ENCODE measurements around the gene PRELID3B. TPM values are rescaled to one million over a fixed set of nuclear protein-coding genes. Genes with fewer than 3 reads are reported as not detected.

Gene PRELID3B
- total RNA-seq (2021; ENCODE audit: unreplicated experiment) (129 TPM), Bru-seq, nascent RNA (percentile 96 among the genes with signal in this experiment), BruChase-seq, experiment 1, labeled RNA remaining after a 6-hour chase (percentile 99 among the genes with signal in this experiment), BruChase-seq, experiment 2, labeled RNA remaining after a 2-hour chase (percentile 97 among the genes with signal in this experiment)
- polyA plus RNA-seq (2012): 110 and 112 TPM in 2 replicates
- long read RNA-seq, transcript PRELID3B-202 (5 exons, 943 nt): minor isoform, 25 of 361 reads
- long read RNA-seq, transcript PRELID3B-201 (6 exons, 2,626 nt): major isoform, 309 of 361 reads
- long read RNA-seq, partial matches to known transcripts: 6 of 361 reads
- long read RNA-seq, other reads (novel, unspliced or antisense): 16 of 361 reads

- BruUV-seq (replicated peaks): no TSS peak
- peak within 1 kb of the TSS; percentile 25 for H2AFZ ChIP-seq (ENCODE audit: low read depth, low read length, poor library complexity, severe bottlenecking)
- peaks cover 10 to 26% of the 10 kb centered on the region in 2 experiments for H3K36me3 ChIP-seq (ENCODE audit: control insufficient read depth in 1 of 2, insufficient read depth in 2 of 2, low read length in 2 of 2)
- DNase-seq (ENCODE audit: low read depth, low spot score) (no peak), ATAC-seq (peak; percentile 47)
- peak within 1 kb of the TSS; percentile 83 for H3K27ac ChIP-seq (ENCODE audit: low read depth, low read length)
- H3K79me2 ChIP-seq (ENCODE audit: insufficient read depth, low read length): peaks cover 53% of the 10 kb centered on the region
- peaks cover 15 to 24% of the 10 kb centered on the region in 2 experiments for H3K4me1 ChIP-seq (ENCODE audit: control insufficient read depth in 1 of 2, insufficient read depth in 2 of 2, low read length in 2 of 2)
- no peaks in the 10 kb centered on the region for H3K27me3 ChIP-seq (ENCODE audit: insufficient read depth, low read length)
- ChIA-PET CTCF (interaction anchor here (1.6 kb wide), 1 partner anchor 9 kb away, joined by 8 read pairs; no protein-coding TSS in a partner anchor), RAD21 (ENCODE audit: low non-redundant PET in 1 of 2, low total read pairs in 2 of 2, uncharacterized antibody in 2 of 2, unreplicated experiment in 2 of 2) (no interaction called here), POLR2A (interaction anchor here (0.7 to 3.0 kb wide), 3 partner anchors 10 to 17 kb away, joined by 3 to 13 read pairs (median 5); partner anchors contain the start of gene ATP5F1E)
- H3K4me3 ChIP-seq (replicated peaks in 1 of 2; ENCODE audit: low read depth in 1 of 2, low read length in 2 of 2): peak within 1 kb of the TSS; percentile 82 to 84
- no peaks in the 10 kb centered on the region for H4K20me1 ChIP-seq (ENCODE audit: insufficient read depth)
- H3K4me2 ChIP-seq (ENCODE audit: low read length): peak within 1 kb of the TSS; percentile 94
- H3K9ac ChIP-seq (ENCODE audit: low read length): peak within 1 kb of the TSS; percentile 84
- H3K9me2 ChIP-seq (ENCODE audit: insufficient read depth): no peaks in the 10 kb centered on the region
- intact Hi-C loops (cut with micrococcal nuclease): no loop called here
- TF ChIP-seq ZFX (IDR thresholded peaks at IDR 0.05) (peak; percentile 98), MAX (IDR thresholded peaks at IDR 0.05) (peak; percentile 26; the same call in 1 of the 2 replicates), POLR2AphosphoS5 (IDR thresholded peaks at IDR 0.05; ENCODE audit: low read depth, low read length) (peak; percentile 77), SIN3A (IDR thresholded peaks at IDR 0.05; ENCODE audit: low read depth) (0 out of 2 replicates have a peak, but pooled peaks have one; percentile 3), TCF7L2 (IDR thresholded peaks at IDR 0.05; ENCODE audit: borderline replicate concordance, extremely low read depth, insufficient read depth, insufficient read length) (no peak), EZH2phosphoT487 (IDR thresholded peaks at IDR 0.05; ENCODE audit: borderline replicate concordance) (no peak)
- H3K9me3 ChIP-seq (ENCODE audit: control insufficient read depth in 1 of 2, insufficient read depth in 1 of 2, low read depth in 1 of 2, low read length in 2 of 2): no peaks in the 10 kb centered on the region
These were observed at the start of gene PRELID3B for GRCh38 chr20:59042151-59042795. PRELID3B (minus strand) TSS chr20:59042786; CDS start chr20:59042730, 56 bp downstream.
